Measurements from ENCODE around the gene ALDH18A1. TPM values are rescaled to one million over a fixed set of nuclear protein-coding genes. Genes with fewer than 3 reads are reported as not detected.
"Not testable (repeated sequence)": the region's sequence is repeated elsewhere in the genome, so short reads cannot be mapped to it uniquely, and the experiment has no call there.

Gene ALDH18A1
- total RNA-seq, 1 experiment from 2014 or later: 70.3 TPM

DNA sequence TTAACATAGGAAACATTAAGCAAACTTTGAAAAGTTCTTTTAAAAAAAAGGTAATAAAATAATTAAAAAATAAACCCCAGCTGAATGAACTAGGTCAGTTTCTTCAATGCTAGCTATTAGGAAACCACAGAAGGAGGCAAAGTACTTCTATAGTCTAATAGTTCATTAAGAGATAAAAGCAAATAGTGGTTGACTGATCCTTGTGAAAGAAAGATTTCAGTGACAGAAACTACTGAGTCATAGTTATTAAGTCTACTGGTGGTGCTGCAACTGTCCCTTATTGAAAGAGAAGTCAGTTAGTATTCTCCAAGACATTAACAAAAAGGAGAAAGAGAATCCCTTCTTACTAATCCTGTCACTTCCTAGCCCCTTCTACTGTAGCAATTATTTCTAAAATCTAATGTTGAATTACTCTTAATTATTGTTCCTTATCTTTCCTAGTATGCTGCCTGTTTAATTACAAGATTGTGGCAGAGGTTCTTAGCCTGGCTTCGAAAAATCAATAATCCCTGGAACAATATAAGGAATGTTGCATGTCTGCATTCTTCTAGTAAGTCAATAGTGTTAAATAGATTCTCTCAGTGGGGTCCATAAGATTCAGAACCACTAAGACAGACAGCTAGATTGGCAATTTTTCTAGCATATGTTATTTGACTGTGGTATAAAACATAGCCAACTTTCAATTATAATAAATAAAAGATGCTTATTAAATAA is 19.0 kb upstream of the ALDH18A1 start:
- CTCF ChIA-PET: interaction anchor here (1.0 kb wide), 1 partner anchor 18 kb away, joined by 3 read pairs; the partner anchor contains the start of gene TCTN3
- DNase-seq (no peak), ATAC-seq (no peak)
- no peak overlapping the region for H3K27ac ChIP-seq (ENCODE audit: low read length)
- no TSS peak for BruUV-seq (replicated peaks)
- no peak overlapping the region for H3K9ac ChIP-seq (ENCODE audit: low read length)
- no peaks in the 10 kb centered on the region for H3K27me3 ChIP-seq (ENCODE audit: low read length)
- no peaks in the 10 kb centered on the region for H4K20me1 ChIP-seq (ENCODE audit: low read length)
- intact Hi-C loops (cut with micrococcal nuclease): no loop called here
- POLR2A ChIA-PET (ENCODE audit: unreplicated experiment): no interaction called here
- no peaks in the 10 kb centered on the region for H3K4me1 ChIP-seq (ENCODE audit: insufficient read depth, low read length)
- H3K4me2 ChIP-seq (ENCODE audit: low read length): no peak overlapping the region
- no peaks in the 10 kb centered on the region for H3K79me2 ChIP-seq (ENCODE audit: low read length)
- H3K9me2 ChIP-seq (replicated peaks; ENCODE audit: low read length): no peaks in the 10 kb centered on the region
- H3F3A ChIP-seq (ENCODE audit: low read length, unreplicated experiment): no peaks in the 10 kb centered on the region
- TF ChIP-seq EZH2phosphoT487 (IDR thresholded peaks at IDR 0.05; ENCODE audit: borderline replicate concordance, low read length) (no peak), EZH2 (IDR thresholded peaks at IDR 0.05; ENCODE audit: low read length, unreplicated experiment) (no peak)
- TF ChIP-seq, protein P1, sequence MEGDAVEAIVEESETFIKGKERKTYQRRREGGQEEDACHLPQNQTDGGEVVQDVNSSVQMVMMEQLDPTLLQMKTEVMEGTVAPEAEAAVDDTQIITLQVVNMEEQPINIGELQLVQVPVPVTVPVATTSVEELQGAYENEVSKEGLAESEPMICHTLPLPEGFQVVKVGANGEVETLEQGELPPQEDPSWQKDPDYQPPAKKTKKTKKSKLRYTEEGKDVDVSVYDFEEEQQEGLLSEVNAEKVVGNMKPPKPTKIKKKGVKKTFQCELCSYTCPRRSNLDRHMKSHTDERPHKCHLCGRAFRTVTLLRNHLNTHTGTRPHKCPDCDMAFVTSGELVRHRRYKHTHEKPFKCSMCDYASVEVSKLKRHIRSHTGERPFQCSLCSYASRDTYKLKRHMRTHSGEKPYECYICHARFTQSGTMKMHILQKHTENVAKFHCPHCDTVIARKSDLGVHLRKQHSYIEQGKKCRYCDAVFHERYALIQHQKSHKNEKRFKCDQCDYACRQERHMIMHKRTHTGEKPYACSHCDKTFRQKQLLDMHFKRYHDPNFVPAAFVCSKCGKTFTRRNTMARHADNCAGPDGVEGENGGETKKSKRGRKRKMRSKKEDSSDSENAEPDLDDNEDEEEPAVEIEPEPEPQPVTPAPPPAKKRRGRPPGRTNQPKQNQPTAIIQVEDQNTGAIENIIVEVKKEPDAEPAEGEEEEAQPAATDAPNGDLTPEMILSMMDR (conservative IDR thresholded peaks at IDR 0.05; ENCODE audit: low read depth, low read length): no peak
- no peak overlapping the region for H2AFZ ChIP-seq (ENCODE audit: low read length)
- peaks cover 6% of the 10 kb centered on the region; the same call in 1 of the 2 replicates for H3K36me3 ChIP-seq (ENCODE audit: low read depth, low read length)
- no peak overlapping the region for H3K4me3 ChIP-seq (ENCODE audit: low read length)
- H3K9me3 ChIP-seq (ENCODE audit: low read length): no peaks in the 10 kb centered on the region

DNA sequence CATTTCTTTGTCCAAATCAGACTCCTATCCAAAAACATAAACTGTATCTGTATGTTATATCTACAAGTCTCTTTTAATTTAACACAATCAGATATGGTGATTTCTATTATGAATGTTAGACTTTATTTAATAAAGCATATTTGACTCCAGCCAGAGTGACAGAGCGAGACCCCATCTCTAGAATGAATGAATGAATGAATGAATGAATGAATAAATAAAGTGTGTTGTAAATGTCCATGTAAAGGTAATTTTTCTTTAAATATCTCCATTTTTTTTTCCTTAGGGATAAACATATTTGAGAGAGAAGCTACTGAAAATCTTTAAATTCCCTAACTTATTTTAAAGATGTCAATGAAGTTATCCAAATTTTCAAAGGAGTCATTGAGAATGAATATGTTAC is 18.1 kb upstream of the ALDH18A1 start:
- Histone ChIP-seq H3K9ac (ENCODE audit: low read length) (no peak overlapping the region), H3K9me3 (ENCODE audit: low read length) (no peaks in the 10 kb centered on the region), H3K27ac (ENCODE audit: low read length) (no peak overlapping the region), H4K20me1 (ENCODE audit: low read length) (no peaks in the 10 kb centered on the region), H3K4me2 (ENCODE audit: low read length) (no peak overlapping the region), H3K4me3 (ENCODE audit: low read length) (no peak overlapping the region), H3K36me3 (ENCODE audit: low read depth, low read length) (peaks cover 6% of the 10 kb centered on the region; the same call in 1 of the 2 replicates), H3K4me1 (ENCODE audit: insufficient read depth, low read length) (no peaks in the 10 kb centered on the region), H3K9me2 (replicated peaks; ENCODE audit: low read length) (no peaks in the 10 kb centered on the region), H3K27me3 (ENCODE audit: low read length) (no peaks in the 10 kb centered on the region), H3K79me2 (ENCODE audit: low read length) (no peaks in the 10 kb centered on the region), H3F3A (ENCODE audit: low read length, unreplicated experiment) (no peaks in the 10 kb centered on the region), H2AFZ (ENCODE audit: low read length) (no peak overlapping the region)
- intact Hi-C loops (cut with micrococcal nuclease): no loop called here
- no peak for ATAC-seq
- BruUV-seq (replicated peaks): no TSS peak
- TF ChIP-seq EZH2 (IDR thresholded peaks at IDR 0.05; ENCODE audit: low read length, unreplicated experiment): no peak
- TF ChIP-seq, protein P1 (conservative IDR thresholded peaks at IDR 0.05; ENCODE audit: low read depth, low read length): no peak
- no peak for TF ChIP-seq EZH2phosphoT487 (IDR thresholded peaks at IDR 0.05; ENCODE audit: borderline replicate concordance, low read length)
- DNase-seq: no peak
- POLR2A ChIA-PET (ENCODE audit: unreplicated experiment): no interaction called here
- CTCF ChIA-PET: interaction anchor here (1.0 kb wide), 1 partner anchor 19 kb away, joined by 3 read pairs; the partner anchor contains the start of gene TCTN3

DNA sequence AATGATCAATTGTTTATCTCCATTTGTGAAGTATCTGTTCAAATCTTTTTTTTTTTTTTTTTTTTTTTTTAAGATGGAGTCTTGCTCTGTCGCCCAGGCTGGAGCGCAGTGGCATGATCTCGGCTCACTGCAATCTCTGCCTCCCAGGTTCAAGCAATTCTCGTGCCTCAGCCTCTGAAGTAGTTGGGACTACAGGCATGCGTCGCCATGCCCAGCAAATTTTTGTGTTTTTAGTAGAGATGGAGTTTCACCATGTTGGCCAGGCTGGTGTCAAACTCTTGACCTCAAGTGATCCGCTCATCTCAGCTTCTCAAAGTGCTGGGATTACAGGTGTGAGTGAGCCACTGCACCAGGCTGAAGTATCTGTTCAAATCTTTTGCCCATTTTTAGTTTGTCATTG is 16.1 kb upstream of the ALDH18A1 start:
- CTCF ChIA-PET; H3K27me3 ChIP-seq (ENCODE audit: low read length); H3K4me2 ChIP-seq (ENCODE audit: low read length); H3K79me2 ChIP-seq (ENCODE audit: low read length); H3K9ac ChIP-seq (ENCODE audit: low read length); DNase-seq; H3K27ac ChIP-seq (ENCODE audit: low read length); H3K4me1 ChIP-seq (ENCODE audit: insufficient read depth, low read length); POLR2A ChIA-PET (ENCODE audit: unreplicated experiment); intact Hi-C loops (cut with micrococcal nuclease); H3K36me3 ChIP-seq (ENCODE audit: low read depth, low read length); BruUV-seq (replicated peaks); H3K4me3 ChIP-seq (ENCODE audit: low read length); ATAC-seq; H3K9me3 ChIP-seq (ENCODE audit: low read length); H3F3A ChIP-seq (ENCODE audit: low read length, unreplicated experiment); H3K9me2 ChIP-seq (replicated peaks; ENCODE audit: low read length); H4K20me1 ChIP-seq (ENCODE audit: low read length); H2AFZ ChIP-seq (ENCODE audit: low read length): not testable (repeated sequence)

Measured in PC-3 (cell line).